ENCODE data around the gene IPO13.

DNA sequence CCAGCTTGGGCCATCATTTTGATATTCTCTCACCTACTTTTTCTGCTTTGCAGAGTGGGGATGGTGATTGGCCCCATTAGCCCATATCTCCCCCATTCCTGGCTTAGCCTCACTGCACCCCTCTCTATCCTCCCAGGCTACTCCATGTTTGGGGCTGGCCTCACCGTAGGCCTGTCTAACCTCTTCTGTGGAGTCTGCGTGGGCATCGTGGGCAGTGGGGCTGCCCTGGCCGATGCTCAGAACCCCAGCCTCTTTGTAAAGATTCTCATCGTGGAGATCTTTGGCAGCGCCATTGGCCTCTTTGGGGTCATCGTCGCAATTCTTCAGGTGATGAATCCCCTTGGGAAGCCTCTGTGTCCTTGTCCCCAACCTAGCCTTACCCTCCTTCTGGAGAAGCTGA is 30.1 kb downstream of the IPO13 start:
- TF ChIP-seq MTA2 (IDR thresholded peaks at IDR 0.05; ENCODE audit: low read depth), result no peak
- no peak for TF ChIP-seq GABPA (IDR thresholded peaks at IDR 0.05; ENCODE audit: low read depth)
- TF ChIP-seq CTCF (IDR thresholded peaks at IDR 0.05 in 2 of 3, conservative IDR thresholded peaks at IDR 0.05 in 1 of 3; ENCODE audit: control insufficient read depth in 2 of 3, extremely low read depth in 1 of 3, insufficient read depth in 1 of 3, low read depth in 3 of 3, low read length in 3 of 3), result no peak
- no peak for TF ChIP-seq PML (IDR thresholded peaks at IDR 0.05; ENCODE audit: low read length)
- no peak for TF ChIP-seq TARDBP (IDR thresholded peaks at IDR 0.05; ENCODE audit: borderline replicate concordance)
- no peak for TF ChIP-seq CEBPB (IDR thresholded peaks at IDR 0.05; ENCODE audit: borderline replicate concordance in 1 of 2, low read depth in 2 of 2, low read length in 2 of 2)
- no peak for TF ChIP-seq SRF (IDR thresholded peaks at IDR 0.05; ENCODE audit: low read depth in 2 of 2, low read length in 2 of 2)

All from GM12878 (cell line).